OCI-LY7 (cell line): ENCODE results near the gene KRT6A. TPM values are rescaled to one million over a fixed set of nuclear protein-coding genes. Genes with fewer than 3 reads are reported as not detected.

Experiments used
- BruUV-seq: library from RNA; stranded (reverse); fragments of 400-500 nt; replicated peaks from 2 replicates; lab custom pipeline; 2021; lab: Mats Ljungman, UMichigan
- CTCF ChIA-PET: fragments of 300-600 bp; sonication (Branson Sonifier 250); formaldehyde crosslinking; loops from one replicate; lab custom pipeline; 2022; ENCODE audit warnings: antibody characterized with exemption; ENCODE audit not compliant: unreplicated experiment; lab: Charles Lee
- POLR2A ChIA-PET: fragments of 300-600 bp; sonication (Branson Sonifier 250); formaldehyde crosslinking; loops from one replicate; lab custom pipeline; 2022; ENCODE audit warnings: antibody characterized with exemption; lab: Charles Lee
- DNase-seq: peaks from one replicate; pipeline ENCODE4 v3.0.0-alpha.2; 2015; ENCODE audit warnings: low spot score
- H2AFZ ChIP-seq: fragments of 200-600 bp; sonication (generic), shearing (Covaris generic); 2 replicates; pipeline ENCODE4 v1.6.1; 2014; ENCODE audit warnings: mild to moderate bottlenecking, antibody characterized with exemption, low read length, moderate library complexity
- H3K27ac ChIP-seq: fragments of 200-600 bp; sonication (generic); 2 replicates; pipeline ENCODE4 v1.5.1; 2014; ENCODE audit warnings: mixed run types, low read depth, mild to moderate bottlenecking, moderate library complexity, low read length, inconsistent platforms; ENCODE audit not compliant: poor library complexity, severe bottlenecking
- H3K36me3 ChIP-seq: fragments of 200-600 bp; sonication (generic); 2 replicates; pipeline ENCODE4 v1.6.1; 2014; ENCODE audit warnings: mild to moderate bottlenecking, antibody characterized with exemption, low read length, moderate library complexity, mixed read lengths; ENCODE audit not compliant: insufficient read depth
- H3K4me1 ChIP-seq: fragments of 200-600 bp; sonication (generic); 2 replicates; pipeline ENCODE4 v1.5.1; 2014; ENCODE audit warnings: mild to moderate bottlenecking, low read length; ENCODE audit not compliant: insufficient read depth, poor library complexity, severe bottlenecking
- H3K4me2 ChIP-seq: fragments of 200-600 bp; sonication (generic); 2 replicates; pipeline ENCODE4 v1.6.1; 2014; ENCODE audit warnings: mild to moderate bottlenecking, low read length
- H3K4me3 ChIP-seq: fragments of 200-600 bp; sonication (generic); 2 replicates; pipeline ENCODE4 v1.5.1; 2014; ENCODE audit warnings: mild to moderate bottlenecking, low read depth, low read length; ENCODE audit not compliant: poor library complexity, severe bottlenecking
- H3K79me2 ChIP-seq: fragments of 200-600 bp; sonication (generic); 2 replicates; pipeline ENCODE4 v1.6.1; 2016; ENCODE audit warnings: low read depth, mild to moderate bottlenecking, low read length, moderate library complexity, mixed read lengths; ENCODE audit not compliant: insufficient read depth
- H3K9me2 ChIP-seq: fragments of 200-600 bp; sonication (generic); 2 replicates; pipeline ENCODE4 v1.6.1; 2016; ENCODE audit warnings: mild to moderate bottlenecking, low read length, mixed read lengths; ENCODE audit not compliant: insufficient read depth
- H3K9me3 ChIP-seq: fragments of 200-600 bp; sonication (generic); 2 replicates; pipeline ENCODE4 v1.6.1; 2014; ENCODE audit warnings: mild to moderate bottlenecking, mixed run types, low read length, mixed read lengths
- H4K20me1 ChIP-seq: fragments of 200-600 bp; sonication (generic); 2 replicates; pipeline ENCODE4 v1.6.1; 2014; ENCODE audit warnings: mild to moderate bottlenecking, antibody characterized with exemption, low read length, moderate library complexity, mixed read lengths; ENCODE audit not compliant: insufficient read depth
- EZH2phosphoT487 ChIP-seq: fragments of 200-600 bp; sonication (generic); IDR thresholded peaks from 2 replicates; pipeline ENCODE4 v1.6.1; 2018; ENCODE audit warnings: low read depth, borderline replicate concordance, mild to moderate bottlenecking, mixed run types, antibody characterized with exemption, low read length, moderate library complexity, mixed read lengths
- intact Hi-C: fragments of 100-400 bp; cut with micrococcal nuclease; formaldehyde crosslinking; loops from one replicate; pipeline ENCODE4 v1.10.0; 2022; ENCODE audit not compliant: unreplicated experiment
- total RNA-seq, 2 experiments: library from RNA; depleted of rRNA in 1 of 2; stranded (reverse); fragments of >200 nt in 1 of 2; shearing (Covaris generic) in 1 of 2; gene quantifications; 2 replicates each; pipeline ENCODE4 v1.2.3, GENCODE V29; 2014 to 2022
- TF ChIP-seq, protein P1 (sequence below): fragments of 200-600 bp; sonication (generic); conservative IDR thresholded peaks from 2 replicates; pipeline ENCODE4 v1.5.1; 2014; ENCODE audit warnings: mild to moderate bottlenecking, antibody characterized with exemption, low read length, moderate library complexity, mixed read lengths

KRT6A gene
- total RNA-seq, 2 experiments from 2014 or later: 0.74 TPM; not detected in 1

GRCh38 chr12:52477651-52478050 lies 15.4 kb downstream of the KRT6A start:
- intact Hi-C loops: no loop called here
- POLR2A ChIA-PET: interaction anchor here (1.3 kb wide), 1 partner anchor 363 kb away, joined by 4 read pairs; no protein-coding TSS in a partner anchor

DNA sequence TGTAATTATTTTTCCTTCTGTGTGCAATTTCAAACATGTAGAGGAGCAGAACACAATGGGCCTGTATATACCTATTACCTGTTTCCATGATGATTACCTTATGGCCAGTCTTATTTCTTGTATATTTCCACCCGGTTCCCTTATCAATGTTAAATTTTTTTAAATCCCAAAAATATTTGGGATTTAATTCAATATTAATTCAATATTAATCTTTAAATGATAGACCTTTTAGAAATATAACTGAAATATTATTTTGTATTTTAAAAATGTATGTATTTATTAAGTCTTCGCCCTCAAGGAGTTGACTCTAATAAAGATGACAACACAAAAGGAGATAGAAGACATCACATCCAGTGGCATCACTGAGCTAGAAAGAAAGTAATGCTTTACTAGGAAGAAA lies 18.8 kb downstream of the KRT6A start:
- Histone ChIP-seq H3K4me2 (no peak overlapping the region), H3K9me3 (no peaks in the 10 kb centered on the region), H3K79me2 (no peaks in the 10 kb centered on the region), H3K9me2 (no peaks in the 10 kb centered on the region), H3K4me3 (no peak overlapping the region), H3K4me1 (no peaks in the 10 kb centered on the region), H2AFZ (no peak overlapping the region), H3K36me3 (no peaks in the 10 kb centered on the region), H3K27ac (no peak overlapping the region), H4K20me1 (no peaks in the 10 kb centered on the region)
- CTCF ChIA-PET: no interaction called here
- no peak for TF ChIP-seq EZH2phosphoT487
- POLR2A ChIA-PET: no interaction called here
- intact Hi-C loops: no loop called here
- BruUV-seq: no TSS peak
- no peak for DNase-seq

More at GRCh38 chr12:52477651-52478050, 15.4 kb downstream of the KRT6A start:
- H3K4me3 ChIP-seq: no peak overlapping the region
- H3K36me3 ChIP-seq: no peaks in the 10 kb centered on the region
- H3K27ac ChIP-seq: no peak overlapping the region
- no peak for DNase-seq
- no TSS peak for BruUV-seq
- no peaks in the 10 kb centered on the region for H4K20me1 ChIP-seq
- no peaks in the 10 kb centered on the region for H3K79me2 ChIP-seq
- H3K4me2 ChIP-seq: no peak overlapping the region
- no peak overlapping the region for H2AFZ ChIP-seq
- no peaks in the 10 kb centered on the region for H3K4me1 ChIP-seq
- no peaks in the 10 kb centered on the region for H3K9me3 ChIP-seq
- no peak for TF ChIP-seq EZH2phosphoT487
- TF ChIP-seq, protein P1, sequence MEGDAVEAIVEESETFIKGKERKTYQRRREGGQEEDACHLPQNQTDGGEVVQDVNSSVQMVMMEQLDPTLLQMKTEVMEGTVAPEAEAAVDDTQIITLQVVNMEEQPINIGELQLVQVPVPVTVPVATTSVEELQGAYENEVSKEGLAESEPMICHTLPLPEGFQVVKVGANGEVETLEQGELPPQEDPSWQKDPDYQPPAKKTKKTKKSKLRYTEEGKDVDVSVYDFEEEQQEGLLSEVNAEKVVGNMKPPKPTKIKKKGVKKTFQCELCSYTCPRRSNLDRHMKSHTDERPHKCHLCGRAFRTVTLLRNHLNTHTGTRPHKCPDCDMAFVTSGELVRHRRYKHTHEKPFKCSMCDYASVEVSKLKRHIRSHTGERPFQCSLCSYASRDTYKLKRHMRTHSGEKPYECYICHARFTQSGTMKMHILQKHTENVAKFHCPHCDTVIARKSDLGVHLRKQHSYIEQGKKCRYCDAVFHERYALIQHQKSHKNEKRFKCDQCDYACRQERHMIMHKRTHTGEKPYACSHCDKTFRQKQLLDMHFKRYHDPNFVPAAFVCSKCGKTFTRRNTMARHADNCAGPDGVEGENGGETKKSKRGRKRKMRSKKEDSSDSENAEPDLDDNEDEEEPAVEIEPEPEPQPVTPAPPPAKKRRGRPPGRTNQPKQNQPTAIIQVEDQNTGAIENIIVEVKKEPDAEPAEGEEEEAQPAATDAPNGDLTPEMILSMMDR: no peak
- CTCF ChIA-PET: no interaction called here
- no peaks in the 10 kb centered on the region for H3K9me2 ChIP-seq

GRCh38 chr12:52473768-52474167 lies 19.3 kb downstream of the KRT6A start, which contains the start of gene KRT6C:
TSS of gene KRT6C (minus strand) at chr12:52473805. CDS start at chr12:52473737, 68 bp downstream.
- no TSS peak for BruUV-seq
- ChIA-PET CTCF (no interaction called here), POLR2A (no interaction called here)
- H3K9me2 ChIP-seq: no peaks in the 10 kb centered on the region
- TF ChIP-seq, protein P1: no peak
- TF ChIP-seq EZH2phosphoT487: no peak
- H3K4me1 ChIP-seq: no peaks in the 10 kb centered on the region
- H3K79me2 ChIP-seq: no peaks in the 10 kb centered on the region
- H3K27ac ChIP-seq: no peak within 1 kb of the TSS
- no peak within 1 kb of the TSS for H3K4me3 ChIP-seq
- no peaks in the 10 kb centered on the region for H3K9me3 ChIP-seq
- no peaks in the 10 kb centered on the region for H3K36me3 ChIP-seq
- H3K4me2 ChIP-seq: no peak within 1 kb of the TSS
- no peak for DNase-seq
- no peak within 1 kb of the TSS for H2AFZ ChIP-seq
- intact Hi-C loops: no loop called here
- no peaks in the 10 kb centered on the region for H4K20me1 ChIP-seq
